Transverse colon (tissue), 4 donors: ENCODE results near the gene ZNF512B. TPM values are rescaled to one million over a fixed set of nuclear protein-coding genes. Genes with fewer than 3 reads are reported as not detected.
"Not testable (repeated sequence)": the region's sequence is repeated elsewhere in the genome, so short reads cannot be mapped to it uniquely, and the experiment has no call there.

ENCODE experiments used
- DNase-seq: peaks from one replicate; pipeline ENCODE4 v3.0.0-alpha.2; 2019
- H3K27ac ChIP-seq, 4 donors: fragments of 200-600 bp; sonication (generic); 2 replicates each; pipeline ENCODE4 v1.5.1; 2016 to 2018; ENCODE audit warnings: inconsistent platforms in 4 of 4
- H3K27me3 ChIP-seq: fragments of 200-600 bp; sonication (generic); 2 replicates; pipeline ENCODE4 v1.5.1; 2017; ENCODE audit warnings: inconsistent platforms
- H3K36me3 ChIP-seq, 4 donors: fragments of 200-600 bp; sonication (generic); 2 replicates each; pipeline ENCODE4 v1.5.1; 2017 to 2019; ENCODE audit warnings: inconsistent platforms in 4 of 4
- H3K4me1 ChIP-seq, 4 donors: fragments of 200-600 bp; sonication (generic); 2 replicates each; pipeline ENCODE4 v1.5.1; 2017 to 2020; ENCODE audit warnings: inconsistent platforms in 4 of 4
- H3K4me3 ChIP-seq, 4 donors: fragments of 200-600 bp; sonication (generic); 1 replicate in 1 of 4; 2 replicates in 3 of 4; pipeline versions ENCODE4 v1.5.1 to v1.6.1; 2017 to 2019; ENCODE audit warnings: inconsistent platforms in 4 of 4
- H3K9me3 ChIP-seq, 2 donors: fragments of 200-600 bp; sonication (generic); 2 replicates each; pipeline ENCODE4 v1.5.1; 2017 to 2019; ENCODE audit warnings: inconsistent platforms in 2 of 2
- CTCF ChIP-seq, 5 experiments: fragments of 200-600 bp in 3 of 5; fragments of 450-650 bp in 2 of 5; sonication (generic) in 3 of 5; IDR thresholded peaks; 1 replicate in 2 of 5; 2 replicates in 3 of 5; pipeline ENCODE4 v1.5.1; 2016 to 2017; ENCODE audit warnings: antibody characterized with exemption in 5 of 5, inconsistent platforms in 3 of 5, mild to moderate bottlenecking in 2 of 5, moderate library complexity in 1 of 5
- EP300 ChIP-seq: sonication (generic); formaldehyde crosslinking; IDR thresholded peaks from one replicate; pipeline ENCODE4 v1.6.1; 2017; ENCODE audit warnings: antibody characterized with exemption, low read depth
- POLR2A ChIP-seq: fragments of 450-650 bp; IDR thresholded peaks from one replicate; pipeline ENCODE4 v1.6.1; 2016; ENCODE audit warnings: antibody characterized with exemption, mild to moderate bottlenecking, moderate library complexity
- POLR2AphosphoS5 ChIP-seq, 3 donors: sonication (generic); formaldehyde crosslinking; IDR thresholded peaks; one replicate each; pipeline ENCODE4 v1.6.1; 2016; ENCODE audit warnings: antibody characterized with exemption in 3 of 3
- WGBS, 2 donors: methylation state at CpG; one replicate each; pipeline ENCODE4 v1.1.5; 2018; ENCODE audit warnings: low coverage in 1 of 2; 5-methylcytosine and 5-hydroxymethylcytosine counted together
- in situ Hi-C, 4 donors: fragments of 200-750 bp; cut with MboI; loops; one replicate each; pipeline versions ENCODE4 v1.15.0 to v1.15.1; 2017; ENCODE audit warnings: low sequenced_read_pairs in 3 of 4, low pct_ligation_motif_present in 1 of 4, low pct_unique_long_range_greater_than_20kb in 1 of 4
- intact Hi-C: fragments of 100-400 bp; cut with DNase I; formaldehyde crosslinking; loops from one replicate; pipeline ENCODE4 v1.15.1; 2023; ENCODE audit warnings: low total_unique reads
- total RNA-seq, 4 donors: library from RNA; depleted of rRNA; stranded (reverse); fragments of >200 nt; gene quantifications; one replicate each; pipeline ENCODE4 v1.1.0, GENCODE V29; 2016

The ZNF512B gene
- total RNA-seq, 4 donors from 2014 or later = 1.8 to 5.2 (median 2.1) TPM

- in situ Hi-C loops (no loop called here), intact Hi-C loops (no loop called here)
- H3K4me3 ChIP-seq = no peak overlapping the region
- no peaks in the 10 kb centered on the region for H3K9me3 ChIP-seq
- WGBS, 2 donors = 92 to 100% methylated on average over 1 to 12 of the region's 16 CpGs
- H3K27me3 ChIP-seq = peaks cover under 1% of the 10 kb centered on the region
- H3K27ac ChIP-seq = no peak overlapping the region
- TF ChIP-seq EP300 = no peak
- no peak for TF ChIP-seq POLR2A
- TF ChIP-seq POLR2AphosphoS5 (IDR thresholded peaks at IDR 0.05) = no peak
- TF ChIP-seq CTCF (IDR thresholded peaks at IDR 0.05) = no peak
- peaks cover 5 to 6% (median 6%) of the 10 kb centered on the region in 4 donors for H3K4me1 ChIP-seq
- no peaks in the 10 kb centered on the region for H3K36me3 ChIP-seq
- no peak for DNase-seq
Measured at GRCh38 chr20:63963784-63964301, 5.9 kb downstream of the ZNF512B start.

GRCh38 chr20:63963348-63963741 is 6.4 kb downstream of the ZNF512B start:
- 92% methylated on average over 16 of the region's 27 CpGs; no CpG with 5 or more reads in 1 of the 2 donors for WGBS, 2 donors
- in situ Hi-C loops (no loop called here), intact Hi-C loops (no loop called here)
- no peaks in the 10 kb centered on the region for H3K27me3 ChIP-seq
- H3K27ac ChIP-seq = no peak overlapping the region
- no peaks in the 10 kb centered on the region for H3K36me3 ChIP-seq
- no peak overlapping the region for H3K4me3 ChIP-seq
- H3K9me3 ChIP-seq = no peaks in the 10 kb centered on the region
- TF ChIP-seq EP300 (no peak), POLR2A (no peak), CTCF (IDR thresholded peaks at IDR 0.05) (no peak), POLR2AphosphoS5 (IDR thresholded peaks at IDR 0.05) (no peak)
- DNase-seq = no peak
- peaks cover under 1% of the 10 kb centered on the region in 4 donors for H3K4me1 ChIP-seq

GRCh38 chr20:63962426-63963347 is 7.0 kb downstream of the ZNF512B start:
- 93% methylated on average over 61 of the region's 61 CpGs; no CpG with 5 or more reads in 1 of the 2 donors for WGBS, 2 donors
- no peaks in the 10 kb centered on the region for H3K27me3 ChIP-seq
- H3K27ac ChIP-seq = no peak overlapping the region
- H3K4me3 ChIP-seq = no peak overlapping the region
- no peak for TF ChIP-seq POLR2A
- TF ChIP-seq POLR2AphosphoS5 (IDR thresholded peaks at IDR 0.05) = no peak
- TF ChIP-seq EP300 = no peak
- no peak for TF ChIP-seq CTCF (IDR thresholded peaks at IDR 0.05)
- H3K36me3 ChIP-seq = no peaks in the 10 kb centered on the region
- in situ Hi-C loops (no loop called here), intact Hi-C loops (no loop called here)
- H3K4me1 ChIP-seq = peaks cover 4 to 7% (median 5%) of the 10 kb centered on the region in 4 donors
- no peak for DNase-seq
- no peaks in the 10 kb centered on the region for H3K9me3 ChIP-seq

GRCh38 chr20:63961664-63962425 is 7.9 kb downstream of the ZNF512B start:
- Histone ChIP-seq H3K27ac (no peak overlapping the region), H3K27me3 (no peaks in the 10 kb centered on the region), H3K36me3 (no peaks in the 10 kb centered on the region), H3K4me1 (peaks cover 4 to 16% (median 13%) of the 10 kb centered on the region in 4 donors), H3K4me3 (no peak overlapping the region), H3K9me3 (no peaks in the 10 kb centered on the region)
- in situ Hi-C loops = no loop called here
- TF ChIP-seq EP300 (no peak), CTCF (IDR thresholded peaks at IDR 0.05) (no peak), POLR2AphosphoS5 (IDR thresholded peaks at IDR 0.05) (no peak), POLR2A (no peak)
- no peak for DNase-seq
- intact Hi-C loops = no loop called here
- 85% methylated on average over 26 of the region's 26 CpGs; no CpG with 5 or more reads in 1 of the 2 donors for WGBS, 2 donors

- WGBS, 2 donors = 67% methylated on average over 3 of the region's 15 CpGs; no CpG with 5 or more reads in 1 of the 2 donors
- intact Hi-C loops, H3K9me3 ChIP-seq, H3K36me3 ChIP-seq, in situ Hi-C loops, DNase-seq, H3K4me3 ChIP-seq, H3K27ac ChIP-seq, H3K27me3 ChIP-seq: not testable (repeated sequence)
- H3K4me1 ChIP-seq = peaks cover 4 to 19% (median 16%) of the 10 kb centered on the region in 4 donors
Measured at GRCh38 chr20:63960654-63961621, 8.8 kb downstream of the ZNF512B start.
